Activated CD4-positive, alpha-beta T cell treated with anti-CD3 and anti-CD28 coated beads, Interleukin-2, Interleukin-4, amounts not matched to agents 100 ng/mL and 50 ng/mL, durations not matched to agents 16 hours and 8 hours (primary cell): Measurements from ENCODE around the gene INO80E.

Source experiments
- DNase-seq: peaks from one replicate; pipeline ENCODE4 v3.0.0-alpha.2; 2020; ENCODE audit warnings: low spot score

INO80E gene

DNA sequence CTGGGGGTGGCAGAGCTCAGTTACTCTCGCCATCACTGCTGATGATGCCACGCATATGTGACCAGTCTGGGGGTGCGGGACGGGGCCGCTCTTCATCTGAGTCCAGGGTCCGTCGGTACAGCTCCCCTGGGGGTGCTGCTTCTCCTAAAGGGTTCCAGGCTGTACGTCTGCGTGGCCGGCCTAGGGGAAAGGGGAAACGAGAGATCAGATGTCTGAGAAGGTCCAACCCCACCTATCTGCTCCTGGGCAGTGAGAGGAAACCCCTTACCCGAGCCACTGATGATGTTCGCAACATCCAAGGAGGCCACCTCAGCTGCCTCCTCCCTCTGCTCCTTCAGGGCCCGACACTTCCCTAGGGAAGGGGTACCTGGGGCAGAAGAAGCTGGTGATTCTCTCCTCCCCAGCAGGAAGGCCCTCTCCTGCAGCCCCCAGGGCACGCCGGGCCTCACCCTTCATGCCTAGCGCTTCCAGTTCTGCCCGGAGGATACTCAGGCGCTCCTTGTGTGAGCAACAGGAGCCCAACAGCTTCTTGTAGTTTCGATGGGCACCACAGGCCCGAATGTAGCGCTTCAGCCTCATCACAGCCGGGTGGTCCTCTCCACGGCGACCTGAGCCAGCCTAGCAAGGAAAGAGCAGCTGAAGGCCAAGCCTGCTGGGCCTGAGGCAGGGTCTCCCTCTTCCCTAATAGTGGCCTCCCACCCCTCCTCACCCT, 2.7 kb upstream of the INO80E start:
- no peak for DNase-seq

- no peak for DNase-seq
Measured at GRCh38 chr16:29993903-29994599, 2.0 kb upstream of the INO80E start.

DNA sequence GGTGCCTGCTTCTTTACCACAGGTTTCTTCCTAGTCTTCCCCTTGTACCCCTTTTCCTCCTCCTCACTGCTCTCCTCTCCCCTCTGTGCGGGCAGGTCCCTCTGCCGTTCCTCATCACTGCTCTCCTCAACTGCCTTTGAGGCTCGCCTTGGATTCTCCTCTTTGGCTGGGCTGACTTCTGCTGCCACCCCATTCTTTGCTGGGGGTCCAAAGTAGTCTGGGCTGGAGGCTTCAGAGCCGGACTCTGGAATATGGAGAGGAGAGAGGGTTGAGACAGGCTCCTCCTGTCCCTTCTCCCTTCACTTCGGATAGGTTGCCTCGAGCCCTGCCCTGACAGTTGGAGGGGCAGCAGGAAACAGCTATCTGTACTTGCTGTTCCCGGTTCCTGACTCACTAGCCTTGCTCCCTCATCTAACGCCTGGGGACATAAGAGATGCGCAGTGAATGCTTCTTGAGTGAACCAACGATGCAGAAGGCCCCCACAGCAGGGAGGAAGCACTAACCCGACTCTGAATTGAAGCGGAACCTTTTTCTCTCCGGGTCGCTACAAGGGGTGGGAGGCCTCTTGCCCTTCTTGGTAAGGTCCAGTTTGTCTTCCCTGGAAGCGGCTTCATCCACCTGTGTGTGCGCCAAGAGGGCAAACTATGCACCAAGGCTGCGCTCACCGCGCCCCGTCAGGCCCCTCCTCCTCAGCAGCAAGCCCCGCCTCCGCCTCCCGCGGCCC, 1.3 kb upstream of the INO80E start:
- DNase-seq, result peak; percentile 76

GRCh38 chr16:29995324-29995910, 624 bp upstream of the INO80E start, which contains the start of gene HIRIP3:
HIRIP3 (minus strand) TSS chr16:29995617; CDS start chr16:29995605, 12 bp downstream.
- DNase-seq, result peak; percentile 91

- DNase-seq, result no peak
Measured at GRCh38 chr16:29996766-29997250, 767 bp downstream of the INO80E start.

DNA sequence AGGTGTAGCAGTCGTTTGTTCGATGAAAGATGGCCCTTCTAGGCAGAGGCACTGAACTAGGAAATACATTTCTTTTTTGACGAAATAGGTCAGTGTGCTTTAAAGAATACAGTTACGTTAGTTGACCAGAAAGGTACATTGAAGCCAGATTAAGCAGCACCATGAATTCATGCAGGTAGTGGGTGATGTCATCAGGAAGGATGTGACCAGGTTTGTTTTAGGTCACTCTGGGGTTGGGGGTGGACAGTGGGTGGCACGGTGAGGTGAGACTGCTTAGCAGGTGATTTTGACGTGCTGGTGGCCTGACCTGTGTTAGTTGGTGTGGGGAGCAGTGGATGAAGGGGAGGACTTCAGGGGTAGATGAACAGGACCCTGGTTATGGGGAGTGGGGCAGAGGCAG, 3.6 kb downstream of the INO80E start:
- no peak for DNase-seq

DNA sequence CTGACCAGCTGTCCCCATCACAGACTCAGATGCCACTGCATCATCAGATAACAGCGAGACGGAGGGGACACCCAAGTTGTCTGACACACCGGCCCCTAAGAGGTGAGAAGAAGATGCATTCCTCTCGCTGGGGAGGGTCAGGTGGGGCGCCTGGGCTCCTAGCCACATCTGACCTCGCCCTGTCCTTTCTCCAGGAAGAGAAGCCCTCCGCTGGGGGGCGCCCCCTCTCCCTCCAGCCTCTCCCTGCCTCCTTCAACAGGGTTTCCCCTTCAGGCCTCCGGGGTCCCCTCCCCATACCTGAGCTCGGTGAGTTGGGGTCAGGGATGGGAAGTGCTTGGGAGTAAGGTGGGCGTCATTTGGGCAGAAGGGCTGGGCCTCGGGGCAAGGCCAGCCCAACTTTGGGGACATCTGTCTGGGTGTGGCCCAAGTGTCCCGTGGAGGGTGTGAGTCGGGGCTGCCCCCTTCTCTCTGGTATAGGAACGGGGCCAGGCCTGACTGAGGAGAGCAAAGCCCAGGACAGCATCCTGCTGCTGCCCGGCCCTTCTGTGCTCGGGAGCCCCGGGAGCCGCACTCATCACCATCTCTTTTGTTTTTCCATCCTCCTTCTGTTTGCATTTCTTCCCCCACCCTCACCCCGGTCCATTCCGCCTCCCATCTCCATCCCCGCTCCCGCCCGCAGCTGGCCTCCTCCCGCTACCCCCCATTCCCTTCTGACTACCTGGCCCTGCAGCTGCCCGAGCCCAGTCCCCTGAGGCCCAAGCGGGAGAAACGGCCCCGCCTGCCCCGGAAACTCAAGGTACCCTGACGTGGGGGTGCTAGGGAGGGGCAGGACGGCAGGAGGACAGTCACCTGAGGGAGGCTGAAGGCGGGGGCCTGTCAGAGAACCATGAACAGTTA, 4.9 kb downstream of the INO80E start:
- DNase-seq, result no peak

DNA sequence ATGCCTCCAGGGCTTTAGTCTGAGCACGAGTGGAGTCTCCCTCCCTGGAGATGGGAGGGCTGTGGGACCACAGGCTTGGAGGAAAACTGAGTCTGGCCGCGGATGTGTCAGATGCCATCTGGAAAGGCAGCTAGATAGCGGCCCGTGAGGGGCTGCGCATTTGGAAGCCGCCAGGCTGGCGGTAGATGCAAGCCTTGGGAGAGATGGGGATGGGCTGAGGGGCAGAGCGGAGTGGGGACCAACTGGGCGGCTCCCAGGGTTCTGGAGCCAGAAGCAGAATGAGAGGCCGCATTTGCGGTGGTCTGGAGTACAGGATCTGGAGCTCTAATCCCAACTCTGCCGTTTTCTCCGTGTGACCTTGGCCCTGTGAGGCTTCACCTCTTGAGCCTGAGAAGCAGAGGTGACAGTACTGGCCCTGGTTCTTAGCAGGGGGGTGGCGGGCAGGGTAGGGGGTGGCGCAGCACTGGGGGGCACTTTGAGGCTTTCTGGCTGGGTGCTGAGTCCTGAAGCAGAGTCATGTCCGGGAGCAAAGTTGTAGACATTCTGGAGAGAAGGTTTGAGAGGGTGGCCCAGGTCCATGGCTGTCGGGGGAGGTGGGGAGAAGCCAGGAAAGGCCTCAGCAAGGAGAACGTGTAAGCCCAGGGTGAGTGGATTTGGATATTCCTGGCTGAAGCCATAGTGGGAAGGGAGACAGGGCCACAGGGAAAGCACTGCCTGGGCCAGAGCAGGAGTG, 6.7 kb downstream of the INO80E start:
- no peak for DNase-seq

GRCh38 chr16:30003670-30004423, 7.8 kb downstream of the INO80E start:
- no peak for DNase-seq

- no peak for DNase-seq
Measured at GRCh38 chr16:30004424-30004776, 8.4 kb downstream of the INO80E start.

DNA sequence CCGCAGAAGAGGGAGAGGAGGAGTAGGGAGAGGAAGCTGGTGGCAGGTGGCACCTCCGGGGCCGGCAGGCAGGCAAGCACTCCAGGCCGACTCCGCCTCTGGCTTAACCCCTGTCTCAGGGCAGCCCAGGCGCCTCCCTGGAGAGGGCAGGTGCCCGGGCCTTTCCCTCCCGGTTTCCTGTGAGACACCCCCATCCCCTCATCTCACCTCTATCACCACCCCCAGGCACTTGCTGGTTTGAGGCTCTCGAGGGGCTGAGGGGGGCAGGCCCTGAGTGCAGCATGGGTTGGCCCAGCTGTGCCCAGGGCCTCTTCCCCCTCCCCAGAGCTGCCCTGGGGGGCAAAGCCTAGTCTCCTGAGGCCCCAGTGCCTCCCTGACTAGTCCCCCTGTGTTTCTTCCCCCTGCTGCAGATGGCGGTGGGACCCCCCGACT, 8.8 kb downstream of the INO80E start:
- DNase-seq, result no peak

DNA sequence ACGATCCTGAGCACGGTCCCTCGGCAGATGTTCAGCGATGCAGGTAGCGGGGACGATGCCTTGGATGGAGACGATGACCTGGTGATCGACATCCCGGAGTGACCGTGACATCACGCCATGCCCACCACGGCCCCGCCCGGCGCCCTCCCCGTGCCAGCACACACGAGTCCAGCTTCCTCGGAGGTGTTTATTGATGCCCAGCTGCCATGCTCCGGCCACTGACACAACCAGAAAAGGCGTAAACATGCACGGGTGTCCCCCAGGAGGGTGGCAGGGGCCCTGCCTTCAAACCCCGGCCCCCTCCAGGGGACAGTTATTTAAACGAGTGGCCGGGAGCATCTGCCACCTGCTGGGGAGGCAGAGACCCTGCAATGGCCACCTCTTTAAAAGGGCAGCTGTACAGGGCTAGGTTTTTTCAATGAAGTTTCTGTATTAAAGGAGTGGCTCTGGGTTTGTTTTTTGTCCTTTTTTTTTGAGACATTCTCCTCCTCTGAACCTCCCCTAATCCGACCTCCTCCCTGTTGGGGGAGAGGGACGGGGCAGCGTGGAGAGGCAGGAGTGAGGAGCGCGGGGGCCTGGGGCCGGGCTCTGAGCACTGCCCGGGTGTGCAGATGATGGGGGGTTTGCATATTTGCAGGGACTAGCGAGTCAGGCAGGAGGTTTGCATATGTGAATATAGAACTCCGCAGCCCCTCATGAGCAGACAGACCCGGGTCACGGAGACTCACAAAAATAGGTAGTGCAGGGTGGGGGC, 9.5 kb downstream of the INO80E start:
- peak; percentile 28 for DNase-seq

GRCh38 chr16:30006095-30006473, 10.0 kb downstream of the INO80E start:
- no peak for DNase-seq

DNA sequence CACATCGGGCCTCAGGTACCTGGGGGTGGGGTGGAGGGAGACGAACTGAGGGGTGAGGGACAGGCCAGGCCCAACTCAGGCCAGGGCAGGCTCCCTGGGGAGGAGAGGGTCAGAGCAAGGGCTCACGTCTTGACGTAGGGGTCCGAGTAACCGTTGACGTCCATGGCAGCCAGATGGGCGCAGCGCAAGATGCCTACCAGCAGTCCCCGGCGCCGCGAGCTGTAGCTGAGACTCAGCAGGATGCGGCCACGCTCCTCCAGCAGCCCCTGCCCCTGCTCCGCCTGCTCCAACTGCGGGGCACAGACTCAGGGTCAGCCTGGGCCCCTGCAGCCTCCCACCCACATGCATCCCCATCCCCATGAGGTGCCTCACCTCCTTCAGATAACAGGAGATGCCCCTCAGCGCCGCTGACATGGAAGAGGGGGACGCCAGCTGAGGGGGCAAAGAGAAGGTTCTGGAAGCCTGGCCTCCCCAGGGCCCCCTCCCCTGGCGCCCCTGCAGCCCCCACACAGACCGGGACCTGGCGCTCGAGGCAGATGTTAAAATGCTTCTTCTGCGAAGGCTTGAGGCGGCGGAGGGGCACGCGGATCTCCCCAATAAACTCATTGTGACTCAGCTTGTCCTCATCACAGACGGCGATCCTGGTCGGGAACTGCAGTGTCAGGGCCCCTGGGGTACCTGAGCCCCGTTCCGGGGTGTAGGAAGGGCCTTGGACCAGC, 10.8 kb downstream of the INO80E start:
- DNase-seq, result no peak

DNA sequence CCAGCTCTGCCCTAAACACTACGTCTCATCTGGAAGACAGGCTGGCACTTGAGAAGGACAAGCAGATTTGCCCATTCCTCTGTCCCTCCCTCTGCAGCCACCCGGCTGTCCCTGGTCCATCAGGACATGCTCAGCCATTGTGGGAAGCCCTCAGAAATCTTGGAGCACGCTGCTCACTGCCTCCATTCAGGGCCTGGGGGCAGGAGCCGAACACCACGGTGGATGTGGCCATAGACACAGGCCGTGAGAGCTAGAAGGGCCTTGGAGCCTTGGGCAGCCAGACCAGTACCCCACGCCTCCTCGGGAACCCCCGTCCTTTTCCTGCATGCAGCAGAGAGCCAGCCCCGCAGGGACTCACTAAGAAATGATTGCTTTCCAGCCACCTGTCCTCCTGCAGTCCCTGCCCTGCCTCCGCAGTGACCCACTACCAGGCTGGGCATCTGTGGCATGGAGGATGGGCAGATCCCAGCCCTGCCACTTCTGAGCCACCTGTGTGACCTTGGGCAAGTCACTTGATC, 11.4 kb downstream of the INO80E start:
- DNase-seq, result no peak

- DNase-seq, result no peak
Measured at GRCh38 chr16:30009085-30009862, 13.2 kb downstream of the INO80E start.

DNA sequence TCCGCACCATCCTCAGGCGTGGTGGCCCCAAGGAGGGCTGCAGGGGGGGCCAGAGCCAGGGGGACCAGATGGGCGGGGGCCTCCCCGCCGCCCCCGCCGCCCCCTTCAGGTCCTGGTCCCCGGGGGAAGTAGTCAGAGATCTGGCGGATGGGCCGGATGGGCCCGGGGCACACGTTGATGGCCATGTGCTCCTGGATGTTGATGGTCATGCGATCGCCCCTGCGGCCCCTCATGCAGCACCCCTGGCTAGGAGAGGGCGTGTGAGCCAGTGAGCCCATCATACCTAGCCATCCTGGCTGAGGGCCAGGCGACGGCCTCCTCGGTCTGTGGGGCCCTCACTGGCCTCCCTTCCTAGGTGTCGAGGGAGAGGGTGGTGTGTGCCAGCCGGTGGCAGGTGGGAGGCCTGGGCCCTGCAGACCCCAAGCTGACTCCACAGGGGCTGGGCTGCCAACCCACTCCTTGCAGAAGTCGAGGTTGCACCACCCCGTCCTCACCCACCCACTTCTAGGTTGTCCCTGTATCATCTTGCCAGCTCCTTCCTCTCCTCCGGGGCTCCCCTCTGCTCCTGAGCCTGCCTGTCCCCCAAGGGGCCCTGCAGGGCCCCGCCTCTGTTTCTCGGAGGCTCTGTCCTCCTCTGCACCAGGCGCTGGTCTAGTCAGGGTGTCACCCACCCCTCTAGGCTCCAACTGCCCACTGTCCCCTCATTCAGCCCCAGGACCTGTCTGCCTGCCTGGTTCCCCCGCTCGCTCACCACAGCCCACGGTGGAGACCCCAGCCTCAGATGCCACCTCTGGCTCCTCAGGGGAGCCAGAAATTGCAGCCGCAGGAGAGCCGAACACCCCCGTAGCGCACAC, 14.2 kb downstream of the INO80E start:
- DNase-seq, result no peak
